HG02678 (cell line): Measurements from ENCODE around the gene CIAO2B.

Source experiments
- ATAC-seq: cut with Tn5 transposase; IDR thresholded peaks from one replicate; pipeline ENCODE4 v1.9.1; 2021; ENCODE audit warnings: mild to moderate bottlenecking, moderate library complexity; ENCODE audit not compliant: unreplicated experiment

CIAO2B gene

DNA sequence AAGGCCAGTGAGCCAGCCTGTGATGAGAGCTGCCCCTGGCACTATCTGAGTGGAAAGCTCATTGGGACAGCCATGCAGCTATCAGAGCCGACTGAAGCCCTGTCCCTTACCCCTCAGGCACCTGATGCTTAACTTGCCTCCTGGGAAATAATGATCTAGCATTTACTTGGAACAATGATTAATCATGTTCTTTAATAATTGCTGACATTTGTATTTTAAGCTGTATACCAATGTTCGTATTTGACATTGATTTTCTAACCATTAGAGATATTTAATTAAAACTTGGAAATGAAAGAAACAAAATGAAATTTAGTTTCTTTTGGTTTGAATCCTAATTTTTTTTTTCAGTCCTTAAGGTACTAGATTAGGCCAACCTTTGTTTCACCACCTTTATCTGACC lies 43.4 kb downstream of the CIAO2B start:
- ATAC-seq, result no peak

DNA sequence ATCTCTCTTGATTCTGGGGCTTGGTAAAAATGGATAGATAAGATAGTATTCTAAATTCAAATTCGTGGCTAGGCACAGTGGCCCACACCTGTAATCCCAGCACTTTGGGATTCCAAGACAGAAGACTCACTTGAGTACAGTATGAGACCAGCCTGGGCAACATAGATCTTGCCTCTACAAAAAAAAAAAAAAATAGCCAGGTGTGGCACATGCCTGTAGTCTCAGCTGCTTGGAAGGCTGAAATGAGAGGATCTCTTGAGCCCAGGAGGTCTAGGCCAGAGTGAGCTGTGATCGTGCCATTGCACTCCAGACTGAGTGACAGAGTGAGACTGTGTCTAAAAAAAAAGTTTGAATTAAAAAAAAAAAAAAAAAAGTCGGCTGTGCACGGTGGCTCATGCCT lies 44.6 kb downstream of the CIAO2B start:
- ATAC-seq, result no peak

DNA sequence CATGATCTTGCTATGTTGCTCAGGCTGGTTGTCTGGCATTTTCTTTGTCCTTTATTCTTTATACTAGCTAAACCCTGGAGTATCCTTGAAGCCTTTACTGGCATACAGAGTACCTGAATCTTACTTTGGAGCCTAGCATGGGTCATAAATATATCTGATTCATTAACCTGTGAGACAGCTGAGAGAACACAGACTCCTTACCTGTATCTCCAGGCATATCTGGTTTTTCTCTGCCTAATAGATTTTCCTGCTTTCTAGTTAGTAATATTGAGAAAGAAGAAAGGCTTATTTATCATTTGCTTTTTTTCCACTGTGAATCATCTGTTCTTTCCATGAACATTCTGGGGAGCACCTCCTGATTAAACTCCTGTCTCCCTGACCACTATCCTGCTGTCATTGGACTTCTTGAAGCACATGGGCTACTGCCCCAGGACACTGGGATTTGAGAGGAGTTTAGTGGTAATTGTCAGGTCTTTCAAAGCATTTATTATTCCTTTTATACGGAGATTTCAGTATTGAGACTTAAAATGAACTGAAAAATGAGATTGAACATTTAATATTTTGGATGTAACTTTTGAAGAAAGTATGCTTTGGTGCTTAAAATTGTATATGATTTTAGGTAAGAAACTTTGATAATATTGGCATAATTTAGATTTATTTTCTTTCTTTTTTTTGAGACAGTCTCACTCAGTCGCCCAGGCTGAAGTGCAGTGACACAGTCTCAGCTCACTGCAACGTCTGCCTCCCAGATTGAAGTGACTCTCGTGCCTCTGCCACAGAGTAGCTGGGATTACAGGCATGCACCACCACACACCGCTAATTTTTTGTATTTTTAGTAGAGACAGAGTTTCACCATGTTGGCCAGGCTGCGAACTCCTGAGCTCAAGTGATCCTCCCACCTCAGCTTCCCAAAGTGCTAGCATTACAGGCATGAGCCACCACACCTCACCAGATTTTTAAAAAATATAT lies 45.3 kb downstream of the CIAO2B start:
- ATAC-seq, result no peak

DNA sequence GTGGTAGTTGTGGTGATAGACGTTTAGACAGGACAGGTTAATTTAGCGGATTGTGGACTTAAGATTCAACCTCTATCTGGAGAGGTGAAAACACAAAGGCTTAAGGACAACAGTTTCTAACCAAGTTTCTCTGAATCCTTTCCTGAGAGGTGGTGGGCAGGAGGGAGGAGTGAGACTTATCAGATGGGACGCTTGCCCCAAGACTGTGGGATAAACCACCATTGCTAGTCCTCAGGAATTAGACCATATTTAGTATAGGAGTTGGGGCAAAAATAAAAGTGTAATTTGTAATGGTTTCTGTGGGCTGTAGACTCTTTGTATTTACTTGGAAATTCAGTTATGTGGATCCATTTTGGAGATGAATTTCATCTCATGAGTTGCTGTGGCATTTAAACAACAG lies 47.3 kb downstream of the CIAO2B start:
- no peak for ATAC-seq

GRCh38 chr16:66886321-66886720 lies 47.9 kb downstream of the CIAO2B start:
- ATAC-seq, result no peak

GRCh38 chr16:66885491-66885890 lies 48.7 kb downstream of the CIAO2B start:
- ATAC-seq, result no peak

- ATAC-seq, result no peak
Observed at GRCh38 chr16:66882702-66883101, 51.5 kb downstream of the CIAO2B start.
